RWPE2 (cell line): Measurements from ENCODE around the gene CDK16.

ENCODE experiments used
- ATAC-seq: fragments of 200-7000 bp; cut with Tn5 transposase; 3 replicates; pipeline ENCODE4 v1.9.1; 2021; ENCODE audit warnings: low read depth
- DNase-seq: peaks from one replicate; pipeline ENCODE4 v3.0.0-alpha.2; 2020; ENCODE audit warnings: low spot score
- H3K27ac ChIP-seq: fragments of 450-650 bp; 2 replicates; pipeline ENCODE4 v1.5.1; 2017; ENCODE audit warnings: mild to moderate bottlenecking; ENCODE audit not compliant: poor library complexity, severe bottlenecking
- H3K27me3 ChIP-seq: fragments of 250-450 bp; sonication (Bioruptor Pico); 2 replicates; pipeline ENCODE4 v1.5.1; 2021; ENCODE audit warnings: mild to moderate bottlenecking, moderate library complexity; ENCODE audit not compliant: insufficient read depth, poor library complexity, severe bottlenecking
- H3K36me3 ChIP-seq: fragments of 250-450 bp; sonication (Bioruptor Pico); 2 replicates; pipeline ENCODE4 v1.5.1; 2020; ENCODE audit warnings: low read depth, mild to moderate bottlenecking, moderate library complexity
- H3K4me1 ChIP-seq: fragments of 250-450 bp; sonication (Bioruptor Pico); 2 replicates; pipeline ENCODE4 v1.5.1; 2021; ENCODE audit warnings: mild to moderate bottlenecking, moderate library complexity; ENCODE audit not compliant: insufficient read depth, poor library complexity, severe bottlenecking
- H3K4me3 ChIP-seq: fragments of 250-450 bp; sonication (Bioruptor Pico); 2 replicates; pipeline ENCODE4 v1.5.1; 2021; ENCODE audit warnings: mild to moderate bottlenecking, moderate library complexity; ENCODE audit not compliant: severe bottlenecking
- H3K9me3 ChIP-seq: fragments of 250-450 bp; sonication (Bioruptor Pico); 2 replicates; pipeline ENCODE4 v1.5.1; 2021; ENCODE audit warnings: mild to moderate bottlenecking, moderate library complexity; ENCODE audit not compliant: severe bottlenecking
- CTCF ChIP-seq: fragments of 450-650 bp; IDR thresholded peaks from one replicate; pipeline ENCODE4 v1.5.1; 2017; ENCODE audit warnings: mild to moderate bottlenecking, moderate library complexity; ENCODE audit not compliant: poor library complexity, severe bottlenecking

CDK16 gene

GRCh38 chrX:47233333-47234113 is 15.0 kb downstream of the CDK16 start:
- ATAC-seq (peak; percentile 83), DNase-seq (peak; percentile 94)
- H3K27me3 ChIP-seq = no peaks in the 10 kb centered on the region

GRCh38 chrX:47234583-47234982 is 16.1 kb downstream of the CDK16 start:
- Histone ChIP-seq H3K36me3 (peaks cover 5% of the 10 kb centered on the region; the same call in 1 of the 2 replicates), H3K4me1 (peaks cover 3% of the 10 kb centered on the region), H3K27me3 (no peaks in the 10 kb centered on the region), H3K9me3 (no peaks in the 10 kb centered on the region), H3K27ac (no peak overlapping the region), H3K4me3 (peak overlapping the region; percentile 87)
- no peak for TF ChIP-seq CTCF
- no peak for DNase-seq
- ATAC-seq = no peak

More at GRCh38 chrX:47233333-47234113, 15.0 kb downstream of the CDK16 start:
- peak overlapping the region; percentile 87 for H3K4me3 ChIP-seq
- peak overlapping the region; percentile 77 for H3K27ac ChIP-seq
- peaks cover 3% of the 10 kb centered on the region for H3K4me1 ChIP-seq
- no peak for TF ChIP-seq CTCF
- peaks cover 6% of the 10 kb centered on the region for H3K36me3 ChIP-seq
- H3K9me3 ChIP-seq = no peaks in the 10 kb centered on the region

- Histone ChIP-seq H3K4me1 (peaks cover 3% of the 10 kb centered on the region), H3K9me3 (no peaks in the 10 kb centered on the region), H3K4me3 (no peak overlapping the region), H3K27me3 (no peaks in the 10 kb centered on the region), H3K27ac (no peak overlapping the region), H3K36me3 (peaks cover 5% of the 10 kb centered on the region; the same call in 1 of the 2 replicates)
- no peak for TF ChIP-seq CTCF
- ATAC-seq (no peak), DNase-seq (no peak)
Measured at GRCh38 chrX:47235691-47236103, 17.2 kb downstream of the CDK16 start.

GRCh38 chrX:47239199-47239598 is 20.7 kb downstream of the CDK16 start:
- Histone ChIP-seq H3K27me3 (no peaks in the 10 kb centered on the region), H3K4me3 (no peak overlapping the region), H3K36me3 (peaks cover 5% of the 10 kb centered on the region; the same call in 1 of the 2 replicates), H3K27ac (no peak overlapping the region), H3K9me3 (no peaks in the 10 kb centered on the region), H3K4me1 (no peaks in the 10 kb centered on the region)
- no peak for TF ChIP-seq CTCF
- no peak for DNase-seq
- no peak for ATAC-seq
